HepG2 (cell line): ENCODE measurements around the gene ADAMTSL4. TPM values are rescaled to one million over a fixed set of nuclear protein-coding genes. Genes with fewer than 3 reads are reported as not detected.

Experiments
- CREBL2 ChIP-seq: sonication (generic); formaldehyde crosslinking; IDR thresholded peaks from 2 replicates; pipeline ENCODE4 v1.8.1; 2023; ENCODE audit warnings: missing genetic modification reagents, mild to moderate bottlenecking, borderline replicate concordance
- DR1 ChIP-seq: sonication (generic); formaldehyde crosslinking; IDR thresholded peaks from 2 replicates; pipeline ENCODE4 v1.8.0; 2021; ENCODE audit warnings: mild to moderate bottlenecking, missing genetic modification reagents, inconsistent platforms
- PCBP2 ChIP-seq: fragments of 200-400 bp; formaldehyde crosslinking; optimal IDR thresholded peaks from 2 replicates; pipeline ENCODE3; 2018; ENCODE audit warnings: low read length, low read depth; ENCODE audit not compliant: poor library complexity, severe bottlenecking
- RFX1 ChIP-seq: fragments of 450-650 bp; IDR thresholded peaks from 2 replicates; pipeline ENCODE4 v1.6.1; 2017
- ZBTB34 ChIP-seq: sonication (generic); formaldehyde crosslinking; IDR thresholded peaks from 2 replicates; pipeline ENCODE4 v1.8.0; 2022; ENCODE audit warnings: mild to moderate bottlenecking, missing genetic modification reagents
- ZBTB4 ChIP-seq: sonication (generic); formaldehyde crosslinking; IDR thresholded peaks from 2 replicates; pipeline ENCODE4 v1.4.0; 2020; ENCODE audit warnings: missing genetic modification reagents, mild to moderate bottlenecking, borderline replicate concordance
- ZEB1 ChIP-seq: IDR thresholded peaks from 2 replicates; pipeline ENCODE4 v1.6.1; 2012; ENCODE audit warnings: mild to moderate bottlenecking, low read depth, inconsistent platforms; ENCODE audit not compliant: insufficient replicate concordance
- ZNF256 ChIP-seq: sonication (generic); formaldehyde crosslinking; conservative IDR thresholded peaks from 2 replicates; pipeline ENCODE4 v1.4.0; 2020; ENCODE audit warnings: missing genetic modification reagents
- ZNF484 ChIP-seq: sonication (generic); formaldehyde crosslinking; IDR thresholded peaks from 2 replicates; pipeline ENCODE4 v1.5.1; 2020; ENCODE audit warnings: mild to moderate bottlenecking, low read depth, missing genetic modification reagents, borderline replicate concordance
- ZNF562 ChIP-seq: sonication (generic); formaldehyde crosslinking; IDR thresholded peaks from 2 replicates; pipeline ENCODE4 v1.8.0; 2022; ENCODE audit warnings: missing genetic modification reagents, borderline replicate concordance
- polyA plus RNA-seq, 8 experiments: library from polyadenylated mRNA; depleted of rRNA in 3 of 8; stranded (reverse) in 7 of 8; unstranded in 1 of 8; fragments of >200 nt; fragmentation: Illumina TruSeq in 4 of 8; extraction: Trizol in 4 of 8; gene quantifications; 2 replicates each; pipeline versions ENCODE4 v1.2.1 to v1.2.3, GENCODE V29; 2011 to 2016; ENCODE audit warnings: low read depth in 4 of 8, missing spikeins in 1 of 8, mixed read lengths in 1 of 8; ENCODE audit not compliant: insufficient read depth in 1 of 8
- total RNA-seq, 5 experiments: library from RNA; depleted of rRNA; stranded (reverse); fragments of >200 nt; fragmentation: Illumina TruSeq; extraction: Trizol; gene quantifications; 2 replicates each; pipeline ENCODE4 v1.2.3, GENCODE V29; 2016; ENCODE audit warnings: low read depth in 1 of 5
- TF ChIP-seq, protein P1 (sequence below): sonication (generic); formaldehyde crosslinking; IDR thresholded peaks from 2 replicates; pipeline ENCODE4 v1.4.0; 2020; ENCODE audit warnings: mild to moderate bottlenecking, missing genetic modification reagents
- TF ChIP-seq, protein P2 (sequence below): IDR thresholded peaks from 2 replicates; pipeline ENCODE4 v1.6.1; 2016; ENCODE audit warnings: low read depth, control low read depth
- TF ChIP-seq, protein P3 (sequence below): sonication (generic); formaldehyde crosslinking; IDR thresholded peaks from 2 replicates; pipeline ENCODE4 v1.8.0; 2022; ENCODE audit warnings: missing genetic modification reagents, low read depth, mild to moderate bottlenecking, borderline replicate concordance
- TF ChIP-seq, protein P4 (sequence below): sonication (generic); formaldehyde crosslinking; conservative IDR thresholded peaks from 2 replicates; pipeline ENCODE4 v1.4.0; 2020; ENCODE audit warnings: missing genetic modification reagents

ADAMTSL4 gene
- total and polyA plus RNA-seq, 2 of the 13 experiments (the other 11 are each of a cell fraction or from before 2014, with no cell fraction given) = 3.9 to 16.4 TPM

- TF ChIP-seq, protein P1, sequence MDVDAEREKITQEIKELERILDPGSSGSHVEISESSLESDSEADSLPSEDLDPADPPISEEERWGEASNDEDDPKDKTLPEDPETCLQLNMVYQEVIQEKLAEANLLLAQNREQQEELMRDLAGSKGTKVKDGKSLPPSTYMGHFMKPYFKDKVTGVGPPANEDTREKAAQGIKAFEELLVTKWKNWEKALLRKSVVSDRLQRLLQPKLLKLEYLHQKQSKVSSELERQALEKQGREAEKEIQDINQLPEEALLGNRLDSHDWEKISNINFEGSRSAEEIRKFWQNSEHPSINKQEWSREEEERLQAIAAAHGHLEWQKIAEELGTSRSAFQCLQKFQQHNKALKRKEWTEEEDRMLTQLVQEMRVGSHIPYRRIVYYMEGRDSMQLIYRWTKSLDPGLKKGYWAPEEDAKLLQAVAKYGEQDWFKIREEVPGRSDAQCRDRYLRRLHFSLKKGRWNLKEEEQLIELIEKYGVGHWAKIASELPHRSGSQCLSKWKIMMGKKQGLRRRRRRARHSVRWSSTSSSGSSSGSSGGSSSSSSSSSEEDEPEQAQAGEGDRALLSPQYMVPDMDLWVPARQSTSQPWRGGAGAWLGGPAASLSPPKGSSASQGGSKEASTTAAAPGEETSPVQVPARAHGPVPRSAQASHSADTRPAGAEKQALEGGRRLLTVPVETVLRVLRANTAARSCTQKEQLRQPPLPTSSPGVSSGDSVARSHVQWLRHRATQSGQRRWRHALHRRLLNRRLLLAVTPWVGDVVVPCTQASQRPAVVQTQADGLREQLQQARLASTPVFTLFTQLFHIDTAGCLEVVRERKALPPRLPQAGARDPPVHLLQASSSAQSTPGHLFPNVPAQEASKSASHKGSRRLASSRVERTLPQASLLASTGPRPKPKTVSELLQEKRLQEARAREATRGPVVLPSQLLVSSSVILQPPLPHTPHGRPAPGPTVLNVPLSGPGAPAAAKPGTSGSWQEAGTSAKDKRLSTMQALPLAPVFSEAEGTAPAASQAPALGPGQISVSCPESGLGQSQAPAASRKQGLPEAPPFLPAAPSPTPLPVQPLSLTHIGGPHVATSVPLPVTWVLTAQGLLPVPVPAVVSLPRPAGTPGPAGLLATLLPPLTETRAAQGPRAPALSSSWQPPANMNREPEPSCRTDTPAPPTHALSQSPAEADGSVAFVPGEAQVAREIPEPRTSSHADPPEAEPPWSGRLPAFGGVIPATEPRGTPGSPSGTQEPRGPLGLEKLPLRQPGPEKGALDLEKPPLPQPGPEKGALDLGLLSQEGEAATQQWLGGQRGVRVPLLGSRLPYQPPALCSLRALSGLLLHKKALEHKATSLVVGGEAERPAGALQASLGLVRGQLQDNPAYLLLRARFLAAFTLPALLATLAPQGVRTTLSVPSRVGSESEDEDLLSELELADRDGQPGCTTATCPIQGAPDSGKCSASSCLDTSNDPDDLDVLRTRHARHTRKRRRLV (CRISPR knock-in tag) = no peak
- TF ChIP-seq RFX1 = no peak
- TF ChIP-seq PCBP2 = no peak
- no peak for TF ChIP-seq ZBTB34
- TF ChIP-seq DR1 (CRISPR knock-in tag) = no peak
- TF ChIP-seq, protein P2, sequence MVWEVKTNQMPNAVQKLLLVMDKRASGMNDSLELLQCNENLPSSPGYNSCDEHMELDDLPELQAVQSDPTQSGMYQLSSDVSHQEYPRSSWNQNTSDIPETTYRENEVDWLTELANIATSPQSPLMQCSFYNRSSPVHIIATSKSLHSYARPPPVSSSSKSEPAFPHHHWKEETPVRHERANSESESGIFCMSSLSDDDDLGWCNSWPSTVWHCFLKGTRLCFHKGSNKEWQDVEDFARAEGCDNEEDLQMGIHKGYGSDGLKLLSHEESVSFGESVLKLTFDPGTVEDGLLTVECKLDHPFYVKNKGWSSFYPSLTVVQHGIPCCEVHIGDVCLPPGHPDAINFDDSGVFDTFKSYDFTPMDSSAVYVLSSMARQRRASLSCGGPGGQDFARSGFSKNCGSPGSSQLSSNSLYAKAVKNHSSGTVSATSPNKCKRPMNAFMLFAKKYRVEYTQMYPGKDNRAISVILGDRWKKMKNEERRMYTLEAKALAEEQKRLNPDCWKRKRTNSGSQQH (CRISPR knock-in tag) = no peak
- TF ChIP-seq, protein P3, sequence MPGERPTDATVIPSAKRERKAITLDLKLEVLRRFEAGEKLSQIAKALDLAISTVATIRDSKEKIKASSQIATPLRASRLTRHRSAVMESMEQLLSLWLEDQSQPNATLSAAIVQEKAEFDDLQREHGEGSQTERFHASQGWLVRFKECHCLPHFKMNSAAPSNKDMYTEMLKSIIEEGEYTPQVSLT (CRISPR knock-in tag) = no peak
- no peak for TF ChIP-seq ZNF484
- TF ChIP-seq, protein P4, sequence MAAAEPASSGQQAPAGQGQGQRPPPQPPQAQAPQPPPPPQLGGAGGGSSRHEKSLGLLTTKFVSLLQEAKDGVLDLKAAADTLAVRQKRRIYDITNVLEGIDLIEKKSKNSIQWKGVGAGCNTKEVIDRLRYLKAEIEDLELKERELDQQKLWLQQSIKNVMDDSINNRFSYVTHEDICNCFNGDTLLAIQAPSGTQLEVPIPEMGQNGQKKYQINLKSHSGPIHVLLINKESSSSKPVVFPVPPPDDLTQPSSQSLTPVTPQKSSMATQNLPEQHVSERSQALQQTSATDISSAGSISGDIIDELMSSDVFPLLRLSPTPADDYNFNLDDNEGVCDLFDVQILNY (CRISPR knock-in tag) = peak; percentile 92
- no peak for TF ChIP-seq ZBTB4 (CRISPR knock-in tag)
- no peak for TF ChIP-seq CREBL2 (CRISPR knock-in tag)
- TF ChIP-seq ZEB1 = no peak
- TF ChIP-seq ZNF562 (CRISPR knock-in tag) = no peak
- no peak for TF ChIP-seq ZNF256 (CRISPR knock-in tag)
These were observed 18.7 kb downstream of the ADAMTSL4 start (continued) for GRCh38 chr1:150567717-150568593.
